GM12878 (cell line): ENCODE data around the gene TLNRD1.

ENCODE experiments used
- SMARCA5 ChIP-seq: fragments of 450-650 bp; IDR thresholded peaks from 2 replicates; pipeline ENCODE4 v1.6.1; 2017; ENCODE audit warnings: mild to moderate bottlenecking
- TF ChIP-seq, protein P1 (sequence below): IDR thresholded peaks from 2 replicates; pipeline ENCODE4 v1.6.1; 2012; ENCODE audit warnings: mild to moderate bottlenecking, low read depth, low read length
- TF ChIP-seq, protein P2 (sequence below), 3 experiments: IDR thresholded peaks in 2 of 3; conservative IDR thresholded peaks in 1 of 3; 2 replicates each; pipeline ENCODE4 v1.5.1; 2011; ENCODE audit warnings: low read depth in 3 of 3, low read length in 3 of 3, mild to moderate bottlenecking in 3 of 3, control low read depth in 2 of 3, moderate library complexity in 2 of 3, inconsistent platforms in 1 of 3, mixed read lengths in 1 of 3; ENCODE audit not compliant: control insufficient read depth in 2 of 3, insufficient read depth in 1 of 3; ENCODE audit errors: extremely low read depth in 1 of 3
- TF ChIP-seq, protein P3 (sequence below): fragments of 450-650 bp; IDR thresholded peaks from 2 replicates; pipeline ENCODE4 v1.6.1; 2016; ENCODE audit warnings: mild to moderate bottlenecking, moderate library complexity, borderline replicate concordance
- TF ChIP-seq, protein P4 (sequence below): IDR thresholded peaks from 2 replicates; pipeline ENCODE4 v1.6.1; 2012; ENCODE audit warnings: low read depth, low read length, improper control_type of control experiment

DNA sequence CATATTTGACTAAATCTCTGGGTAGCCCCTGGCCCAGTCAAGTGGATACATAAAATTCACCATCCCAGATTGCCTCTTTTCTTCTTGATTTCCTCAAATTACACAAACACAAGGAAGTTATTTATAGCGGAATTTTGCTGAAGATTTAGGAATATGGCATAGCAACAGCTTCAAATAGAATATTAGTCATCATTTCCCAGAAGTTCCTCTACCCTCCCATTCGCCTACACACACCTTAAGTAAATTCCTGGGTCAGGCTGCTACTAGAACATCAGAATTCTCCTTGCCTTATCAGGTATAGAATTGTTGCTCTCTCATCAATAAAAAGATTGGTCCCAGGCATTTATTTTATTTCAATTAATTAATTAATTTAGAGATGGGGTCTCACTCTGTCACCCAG is 42.7 kb upstream of the TLNRD1 start:
- TF ChIP-seq, protein P1, sequence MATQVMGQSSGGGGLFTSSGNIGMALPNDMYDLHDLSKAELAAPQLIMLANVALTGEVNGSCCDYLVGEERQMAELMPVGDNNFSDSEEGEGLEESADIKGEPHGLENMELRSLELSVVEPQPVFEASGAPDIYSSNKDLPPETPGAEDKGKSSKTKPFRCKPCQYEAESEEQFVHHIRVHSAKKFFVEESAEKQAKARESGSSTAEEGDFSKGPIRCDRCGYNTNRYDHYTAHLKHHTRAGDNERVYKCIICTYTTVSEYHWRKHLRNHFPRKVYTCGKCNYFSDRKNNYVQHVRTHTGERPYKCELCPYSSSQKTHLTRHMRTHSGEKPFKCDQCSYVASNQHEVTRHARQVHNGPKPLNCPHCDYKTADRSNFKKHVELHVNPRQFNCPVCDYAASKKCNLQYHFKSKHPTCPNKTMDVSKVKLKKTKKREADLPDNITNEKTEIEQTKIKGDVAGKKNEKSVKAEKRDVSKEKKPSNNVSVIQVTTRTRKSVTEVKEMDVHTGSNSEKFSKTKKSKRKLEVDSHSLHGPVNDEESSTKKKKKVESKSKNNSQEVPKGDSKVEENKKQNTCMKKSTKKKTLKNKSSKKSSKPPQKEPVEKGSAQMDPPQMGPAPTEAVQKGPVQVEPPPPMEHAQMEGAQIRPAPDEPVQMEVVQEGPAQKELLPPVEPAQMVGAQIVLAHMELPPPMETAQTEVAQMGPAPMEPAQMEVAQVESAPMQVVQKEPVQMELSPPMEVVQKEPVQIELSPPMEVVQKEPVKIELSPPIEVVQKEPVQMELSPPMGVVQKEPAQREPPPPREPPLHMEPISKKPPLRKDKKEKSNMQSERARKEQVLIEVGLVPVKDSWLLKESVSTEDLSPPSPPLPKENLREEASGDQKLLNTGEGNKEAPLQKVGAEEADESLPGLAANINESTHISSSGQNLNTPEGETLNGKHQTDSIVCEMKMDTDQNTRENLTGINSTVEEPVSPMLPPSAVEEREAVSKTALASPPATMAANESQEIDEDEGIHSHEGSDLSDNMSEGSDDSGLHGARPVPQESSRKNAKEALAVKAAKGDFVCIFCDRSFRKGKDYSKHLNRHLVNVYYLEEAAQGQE = no peak
- TF ChIP-seq, protein P2, sequence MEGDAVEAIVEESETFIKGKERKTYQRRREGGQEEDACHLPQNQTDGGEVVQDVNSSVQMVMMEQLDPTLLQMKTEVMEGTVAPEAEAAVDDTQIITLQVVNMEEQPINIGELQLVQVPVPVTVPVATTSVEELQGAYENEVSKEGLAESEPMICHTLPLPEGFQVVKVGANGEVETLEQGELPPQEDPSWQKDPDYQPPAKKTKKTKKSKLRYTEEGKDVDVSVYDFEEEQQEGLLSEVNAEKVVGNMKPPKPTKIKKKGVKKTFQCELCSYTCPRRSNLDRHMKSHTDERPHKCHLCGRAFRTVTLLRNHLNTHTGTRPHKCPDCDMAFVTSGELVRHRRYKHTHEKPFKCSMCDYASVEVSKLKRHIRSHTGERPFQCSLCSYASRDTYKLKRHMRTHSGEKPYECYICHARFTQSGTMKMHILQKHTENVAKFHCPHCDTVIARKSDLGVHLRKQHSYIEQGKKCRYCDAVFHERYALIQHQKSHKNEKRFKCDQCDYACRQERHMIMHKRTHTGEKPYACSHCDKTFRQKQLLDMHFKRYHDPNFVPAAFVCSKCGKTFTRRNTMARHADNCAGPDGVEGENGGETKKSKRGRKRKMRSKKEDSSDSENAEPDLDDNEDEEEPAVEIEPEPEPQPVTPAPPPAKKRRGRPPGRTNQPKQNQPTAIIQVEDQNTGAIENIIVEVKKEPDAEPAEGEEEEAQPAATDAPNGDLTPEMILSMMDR (IDR thresholded peaks at IDR 0.05 in 2 of 3, conservative IDR thresholded peaks at IDR 0.05 in 1 of 3; ENCODE audit: control insufficient read depth in 2 of 3, extremely low read depth in 1 of 3, insufficient read depth in 1 of 3, low read depth in 3 of 3, low read length in 3 of 3) = no peak
- no peak for TF ChIP-seq SMARCA5
- TF ChIP-seq, protein P3, sequence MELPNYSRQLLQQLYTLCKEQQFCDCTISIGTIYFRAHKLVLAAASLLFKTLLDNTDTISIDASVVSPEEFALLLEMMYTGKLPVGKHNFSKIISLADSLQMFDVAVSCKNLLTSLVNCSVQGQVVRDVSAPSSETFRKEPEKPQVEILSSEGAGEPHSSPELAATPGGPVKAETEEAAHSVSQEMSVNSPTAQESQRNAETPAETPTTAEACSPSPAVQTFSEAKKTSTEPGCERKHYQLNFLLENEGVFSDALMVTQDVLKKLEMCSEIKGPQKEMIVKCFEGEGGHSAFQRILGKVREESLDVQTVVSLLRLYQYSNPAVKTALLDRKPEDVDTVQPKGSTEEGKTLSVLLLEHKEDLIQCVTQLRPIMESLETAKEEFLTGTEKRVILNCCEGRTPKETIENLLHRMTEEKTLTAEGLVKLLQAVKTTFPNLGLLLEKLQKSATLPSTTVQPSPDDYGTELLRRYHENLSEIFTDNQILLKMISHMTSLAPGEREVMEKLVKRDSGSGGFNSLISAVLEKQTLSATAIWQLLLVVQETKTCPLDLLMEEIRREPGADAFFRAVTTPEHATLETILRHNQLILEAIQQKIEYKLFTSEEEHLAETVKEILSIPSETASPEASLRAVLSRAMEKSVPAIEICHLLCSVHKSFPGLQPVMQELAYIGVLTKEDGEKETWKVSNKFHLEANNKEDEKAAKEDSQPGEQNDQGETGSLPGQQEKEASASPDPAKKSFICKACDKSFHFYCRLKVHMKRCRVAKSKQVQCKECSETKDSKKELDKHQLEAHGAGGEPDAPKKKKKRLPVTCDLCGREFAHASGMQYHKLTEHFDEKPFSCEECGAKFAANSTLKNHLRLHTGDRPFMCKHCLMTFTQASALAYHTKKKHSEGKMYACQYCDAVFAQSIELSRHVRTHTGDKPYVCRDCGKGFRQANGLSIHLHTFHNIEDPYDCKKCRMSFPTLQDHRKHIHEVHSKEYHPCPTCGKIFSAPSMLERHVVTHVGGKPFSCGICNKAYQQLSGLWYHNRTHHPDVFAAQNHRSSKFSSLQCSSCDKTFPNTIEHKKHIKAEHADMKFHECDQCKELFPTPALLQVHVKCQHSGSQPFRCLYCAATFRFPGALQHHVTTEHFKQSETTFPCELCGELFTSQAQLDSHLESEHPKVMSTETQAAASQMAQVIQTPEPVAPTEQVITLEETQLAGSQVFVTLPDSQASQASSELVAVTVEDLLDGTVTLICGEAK = no peak
- TF ChIP-seq, protein P4, sequence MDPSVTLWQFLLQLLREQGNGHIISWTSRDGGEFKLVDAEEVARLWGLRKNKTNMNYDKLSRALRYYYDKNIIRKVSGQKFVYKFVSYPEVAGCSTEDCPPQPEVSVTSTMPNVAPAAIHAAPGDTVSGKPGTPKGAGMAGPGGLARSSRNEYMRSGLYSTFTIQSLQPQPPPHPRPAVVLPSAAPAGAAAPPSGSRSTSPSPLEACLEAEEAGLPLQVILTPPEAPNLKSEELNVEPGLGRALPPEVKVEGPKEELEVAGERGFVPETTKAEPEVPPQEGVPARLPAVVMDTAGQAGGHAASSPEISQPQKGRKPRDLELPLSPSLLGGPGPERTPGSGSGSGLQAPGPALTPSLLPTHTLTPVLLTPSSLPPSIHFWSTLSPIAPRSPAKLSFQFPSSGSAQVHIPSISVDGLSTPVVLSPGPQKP = no peak
